ENCODE data around the gene ZSWIM1.
A peak's percentile ranks its signal among the peaks of the same experiment; 100 is the strongest.

ZSWIM1 gene

DNA sequence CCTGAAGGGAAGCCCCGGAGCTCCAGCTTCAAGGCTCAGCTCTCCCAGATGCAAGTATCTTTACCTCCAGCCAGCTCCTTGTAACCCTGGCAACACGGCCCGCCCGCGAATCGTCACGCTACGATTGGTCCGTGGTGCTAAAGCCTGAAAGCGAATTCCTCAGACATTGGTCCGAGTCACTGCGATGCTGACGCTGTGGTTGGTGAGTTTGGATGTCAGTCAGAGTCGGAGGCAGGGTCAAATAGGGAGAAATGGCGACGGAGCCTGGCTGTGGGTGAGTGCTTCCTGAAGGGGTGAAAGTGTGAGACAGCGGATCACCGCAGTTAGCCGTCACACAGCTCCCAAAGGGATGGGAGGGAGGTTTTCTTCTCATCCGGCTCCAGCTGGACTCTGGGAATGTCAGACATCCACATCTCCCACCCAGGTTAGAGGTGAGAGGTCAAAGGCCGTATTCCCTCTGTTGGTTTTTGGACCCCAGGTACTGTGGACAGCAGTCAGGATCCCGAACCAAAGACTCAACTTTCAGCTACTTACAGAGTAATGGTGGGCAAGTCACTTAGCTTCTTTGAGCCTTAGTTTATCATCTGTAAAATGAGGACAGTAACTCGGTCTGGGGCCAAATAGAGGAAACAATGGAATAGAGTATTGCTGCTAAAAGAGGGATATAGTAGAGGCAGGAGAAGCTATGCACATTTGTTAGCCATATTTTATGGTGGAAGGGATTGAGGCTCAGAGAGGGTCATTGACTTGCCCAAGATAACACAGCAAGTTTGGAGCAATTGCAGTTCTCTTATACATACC, at the start of gene ZSWIM1:
ZSWIM1 (plus strand) TSS at position 240 of the 801 bp plus-strand sequence. CDS start 1,366 bp downstream, outside the sequence.
- peak; percentile 98 for DNase-seq (ENCODE audit: low read depth)

GRCh38 chr20:45832619-45833018, 48.4 kb upstream of the ZSWIM1 start:
- no peak for DNase-seq (ENCODE audit: low read depth)

DNA sequence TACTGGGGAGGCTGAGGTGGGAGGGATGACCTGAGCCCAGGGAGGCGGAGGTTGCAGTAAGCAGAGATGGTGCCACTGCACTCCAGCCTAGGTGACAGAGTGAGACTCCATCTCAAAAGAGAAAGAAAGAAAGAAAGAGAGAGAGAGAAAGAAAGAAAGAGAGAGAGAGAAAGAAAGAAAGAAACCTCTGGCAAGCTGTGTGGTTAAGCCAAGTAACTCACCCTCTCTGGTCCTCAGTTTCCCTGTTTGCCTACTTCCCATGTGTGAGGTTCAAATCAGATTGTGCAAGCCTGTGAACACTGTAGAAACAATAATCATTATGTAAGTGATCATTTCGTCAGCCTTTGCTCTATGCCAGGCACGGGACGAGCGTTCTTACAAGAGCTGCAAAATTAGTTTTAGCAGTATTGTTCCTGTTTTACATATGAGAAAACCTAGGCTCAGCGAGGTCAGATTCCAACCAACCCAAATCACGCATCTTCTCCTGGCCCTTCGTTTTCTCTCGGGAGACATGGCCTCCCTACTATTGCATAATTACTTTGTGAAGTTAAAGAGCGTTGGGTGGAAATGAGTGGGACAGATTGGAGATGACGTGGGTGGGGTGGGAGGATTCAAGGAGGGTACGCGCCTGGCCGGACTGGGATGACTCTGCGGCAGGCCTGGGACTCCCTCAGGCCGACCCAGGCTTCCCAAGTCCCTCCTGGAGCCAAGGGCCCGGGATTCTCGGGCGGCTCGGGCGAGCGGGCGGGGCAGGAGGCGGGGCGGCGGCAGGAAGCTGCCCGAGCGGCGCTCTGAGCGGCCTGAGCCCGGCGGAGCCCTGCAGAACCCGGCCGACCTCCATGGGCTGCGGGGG, 47.8 kb upstream of the ZSWIM1 start, which contains the start of gene SNX21:
SNX21 (plus strand) TSS at position 770 of the 853 bp plus-strand sequence. CDS start 121 bp downstream, outside the sequence.
- DNase-seq (ENCODE audit: low read depth), result no peak

DNA sequence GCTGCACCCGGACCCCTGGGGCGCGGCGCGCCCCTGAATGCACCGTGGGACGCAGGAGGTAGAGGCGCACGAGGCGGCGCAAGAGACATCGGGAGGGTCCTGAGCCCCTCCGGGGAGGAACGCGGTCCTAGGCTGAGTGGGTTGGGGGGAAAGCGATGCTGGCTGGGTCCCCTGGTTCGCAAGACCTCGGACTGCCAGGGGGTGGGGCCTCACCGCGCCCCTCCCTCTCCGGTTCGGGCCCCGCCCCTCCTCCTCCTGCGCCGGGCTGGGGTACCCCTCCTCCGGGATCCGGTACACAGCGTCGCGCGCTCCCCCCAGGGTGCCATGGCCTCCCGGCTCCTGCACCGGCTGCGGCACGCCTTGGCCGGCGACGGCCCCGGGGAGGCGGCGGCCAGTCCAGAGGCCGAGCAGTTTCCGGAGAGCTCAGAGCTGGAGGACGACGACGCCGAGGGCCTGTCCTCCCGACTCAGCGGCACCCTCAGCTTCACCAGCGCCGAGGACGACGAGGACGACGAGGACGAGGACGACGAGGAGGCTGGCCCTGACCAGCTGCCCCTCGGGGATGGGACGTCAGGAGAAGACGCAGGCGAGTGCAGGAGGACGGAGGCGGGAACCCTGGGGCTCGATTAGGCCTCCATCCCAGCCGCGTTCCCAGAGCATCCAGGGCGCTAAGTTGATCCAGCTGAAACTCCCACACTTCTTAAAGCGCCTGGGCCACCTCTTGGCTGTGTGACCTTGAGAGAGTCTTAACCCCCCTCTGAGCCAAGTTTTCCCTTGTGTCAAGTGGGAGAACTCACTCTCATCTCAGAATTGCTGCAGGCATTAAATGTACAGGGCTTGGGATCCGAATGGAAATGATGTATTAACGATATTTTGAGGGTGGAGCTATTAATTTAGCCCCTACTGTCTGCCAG, 46.9 kb upstream of the ZSWIM1 start:
- peak; percentile 24 for DNase-seq (ENCODE audit: low read depth)

DNA sequence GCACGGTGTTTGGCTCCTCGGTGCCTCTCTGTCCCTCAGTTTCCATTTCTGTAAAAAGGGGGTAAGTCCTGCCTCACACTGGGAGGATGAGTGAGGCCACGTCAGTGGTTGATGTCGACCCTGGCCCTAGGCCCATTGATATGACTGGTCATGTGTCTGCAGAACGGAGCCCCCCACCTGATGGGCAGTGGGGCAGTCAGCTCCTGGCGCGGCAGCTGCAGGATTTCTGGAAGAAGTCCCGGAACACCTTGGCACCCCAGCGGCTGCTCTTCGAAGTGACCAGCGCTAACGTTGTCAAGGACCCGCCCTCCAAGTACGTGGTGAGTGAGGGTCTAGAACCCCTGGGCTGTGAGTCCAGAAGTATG, 46.2 kb upstream of the ZSWIM1 start:
- no peak for DNase-seq (ENCODE audit: low read depth)

- DNase-seq (ENCODE audit: low read depth), result no peak
Observed at GRCh38 chr20:45835329-45835765, 45.7 kb upstream of the ZSWIM1 start.

GRCh38 chr20:45835825-45836224, 45.2 kb upstream of the ZSWIM1 start:
- no peak for DNase-seq (ENCODE audit: low read depth)

DNA sequence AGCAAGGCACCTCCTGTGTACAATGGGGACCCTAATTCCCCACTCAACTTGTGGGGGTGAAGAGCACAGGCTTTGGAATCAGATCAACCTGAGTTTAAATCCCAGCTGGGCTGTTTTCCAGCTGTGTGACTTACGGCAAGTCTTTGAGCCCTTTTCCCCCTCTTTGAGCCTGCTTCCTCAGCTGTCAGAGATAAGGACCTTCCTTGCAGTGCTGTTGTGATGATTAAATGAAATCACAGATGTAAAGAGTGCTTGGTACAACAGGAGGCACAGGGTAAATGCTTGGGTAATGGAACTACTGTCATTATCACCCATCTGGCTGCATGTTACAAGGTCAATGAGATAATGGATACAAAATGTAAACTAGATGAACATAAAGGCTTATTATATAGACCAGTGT, 44.2 kb upstream of the ZSWIM1 start:
- no peak for DNase-seq (ENCODE audit: low read depth)

- no peak for DNase-seq (ENCODE audit: low read depth)
Observed at GRCh38 chr20:45840700-45841198, 40.3 kb upstream of the ZSWIM1 start.

- no peak for DNase-seq (ENCODE audit: low read depth)
Observed at GRCh38 chr20:45841407-45842129, 39.5 kb upstream of the ZSWIM1 start.

DNA sequence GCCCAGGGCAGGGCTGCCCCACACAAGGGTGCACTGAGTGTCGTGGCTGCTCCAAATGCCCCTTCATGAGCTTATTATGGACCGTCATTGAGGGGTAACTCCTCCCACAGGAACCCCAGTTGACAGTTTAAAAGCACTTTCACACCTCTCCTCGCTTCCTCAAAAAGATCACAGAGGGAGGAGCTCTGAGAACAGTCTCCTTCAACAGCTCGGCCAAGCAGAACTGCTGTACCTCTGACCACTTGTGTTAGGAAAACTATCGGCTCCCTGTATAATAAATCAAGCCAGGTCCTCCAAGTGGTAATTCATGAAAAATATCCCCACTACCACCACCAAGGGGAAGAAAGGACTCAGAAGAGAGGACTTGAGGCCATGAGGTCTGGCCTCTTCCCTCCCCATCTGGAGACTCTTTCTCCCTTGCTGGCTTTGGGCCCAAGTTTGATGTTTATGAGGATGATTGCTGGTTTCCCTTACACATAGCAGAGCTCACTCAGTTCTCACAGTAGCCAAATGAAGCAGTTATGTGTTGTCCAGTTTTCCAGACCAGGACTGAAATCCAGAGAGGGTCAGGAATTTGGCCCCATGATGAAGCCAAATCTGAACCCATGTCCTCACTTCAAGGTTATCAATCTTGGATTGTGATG, 38.7 kb upstream of the ZSWIM1 start:
- no peak for DNase-seq (ENCODE audit: low read depth)

- no peak for DNase-seq (ENCODE audit: low read depth)
Observed at GRCh38 chr20:45843506-45843905, 37.5 kb upstream of the ZSWIM1 start.

GRCh38 chr20:45845452-45845851, 35.6 kb upstream of the ZSWIM1 start:
- no peak for DNase-seq (ENCODE audit: low read depth)

DNA sequence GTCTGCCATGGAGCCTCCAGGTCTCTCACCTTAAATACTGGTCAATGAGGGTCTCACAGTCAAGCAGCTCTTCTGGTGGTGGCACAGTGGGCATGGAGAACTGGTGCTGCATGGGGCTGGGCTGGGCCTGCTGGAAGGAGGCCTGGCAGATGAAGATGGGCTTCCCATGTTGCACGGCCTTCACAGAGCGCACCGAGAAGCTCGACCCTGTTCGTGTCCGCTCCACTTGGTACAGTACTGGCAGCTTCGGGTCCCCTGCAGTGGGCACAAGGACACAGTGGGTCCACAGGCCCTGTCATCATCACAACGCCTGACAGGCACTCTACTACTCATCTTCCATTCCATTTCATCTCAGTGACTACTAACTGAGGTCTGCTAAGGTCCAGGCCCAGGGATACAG, 32.6 kb upstream of the ZSWIM1 start:
- no peak for DNase-seq (ENCODE audit: low read depth)

DNA sequence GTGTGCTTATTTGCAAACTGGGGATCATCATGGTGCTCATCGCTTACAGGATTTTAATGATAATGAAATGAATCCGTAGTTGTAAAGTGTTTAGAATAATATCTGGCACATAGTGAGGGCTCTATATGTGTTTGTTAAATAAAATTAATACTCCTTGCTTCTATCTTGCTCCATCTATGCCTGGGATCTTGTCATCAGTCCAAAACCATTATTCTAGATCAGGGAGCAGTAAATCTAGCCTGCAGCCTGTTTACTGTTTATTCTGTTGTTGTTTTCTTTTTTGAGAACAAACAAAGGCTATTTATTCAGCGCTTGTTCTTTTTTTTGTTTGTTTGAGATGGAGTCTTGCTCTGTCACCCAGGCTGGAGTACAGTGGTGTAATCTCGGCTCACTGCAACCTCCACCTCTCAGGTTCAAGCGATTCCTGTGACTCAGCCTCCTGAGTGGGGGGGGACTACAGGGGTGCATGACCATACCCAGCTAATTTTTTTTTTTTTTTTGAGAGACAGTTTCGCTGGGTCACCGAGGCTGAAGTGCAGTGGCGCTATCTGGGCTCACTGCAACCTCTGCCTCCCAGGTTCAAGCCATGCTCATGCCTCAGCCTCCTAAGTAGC, 32.0 kb upstream of the ZSWIM1 start:
- DNase-seq (ENCODE audit: low read depth), result no peak

GRCh38 chr20:45850238-45850637, 30.8 kb upstream of the ZSWIM1 start:
- no peak for DNase-seq (ENCODE audit: low read depth)

DNA sequence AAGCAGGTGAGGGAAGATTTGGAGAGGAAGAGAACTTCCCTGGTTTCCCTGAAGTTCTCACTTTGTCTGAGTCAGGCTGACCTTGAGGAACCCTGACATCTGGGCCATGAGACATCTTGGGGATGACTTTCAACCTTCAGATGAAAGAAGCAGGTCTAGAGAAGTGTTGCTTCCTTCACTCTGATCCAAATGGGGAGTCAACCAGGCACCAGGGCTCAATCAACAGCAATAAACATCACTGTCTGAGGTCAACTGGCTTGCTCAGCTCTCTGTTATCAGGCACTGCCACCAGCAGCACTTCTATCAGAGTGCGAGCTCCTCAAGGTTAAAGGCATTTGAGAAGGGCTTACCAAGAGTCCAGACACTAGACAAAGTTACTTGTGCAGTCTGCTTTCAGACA, 30.1 kb upstream of the ZSWIM1 start:
- DNase-seq (ENCODE audit: low read depth), result no peak

DNA sequence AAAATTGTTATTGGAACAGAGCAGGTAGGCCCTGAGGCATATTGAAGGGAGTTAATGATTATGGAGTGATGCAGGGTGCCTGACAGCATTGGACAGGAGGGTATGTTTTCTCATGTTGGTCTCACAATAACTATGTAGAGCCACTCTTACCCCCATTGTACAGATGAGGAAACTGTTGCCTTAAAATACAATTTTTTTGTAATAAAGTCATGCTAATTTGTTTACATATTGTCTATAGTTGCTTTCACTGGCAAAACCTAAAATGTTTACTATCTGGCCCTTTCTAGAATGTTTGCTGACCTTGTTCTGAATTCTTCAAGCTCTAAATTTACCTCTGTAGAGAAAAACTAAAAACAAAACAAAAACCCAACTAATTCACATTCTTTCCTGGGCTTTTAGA, 29.5 kb upstream of the ZSWIM1 start:
- no peak for DNase-seq (ENCODE audit: low read depth)

DNA sequence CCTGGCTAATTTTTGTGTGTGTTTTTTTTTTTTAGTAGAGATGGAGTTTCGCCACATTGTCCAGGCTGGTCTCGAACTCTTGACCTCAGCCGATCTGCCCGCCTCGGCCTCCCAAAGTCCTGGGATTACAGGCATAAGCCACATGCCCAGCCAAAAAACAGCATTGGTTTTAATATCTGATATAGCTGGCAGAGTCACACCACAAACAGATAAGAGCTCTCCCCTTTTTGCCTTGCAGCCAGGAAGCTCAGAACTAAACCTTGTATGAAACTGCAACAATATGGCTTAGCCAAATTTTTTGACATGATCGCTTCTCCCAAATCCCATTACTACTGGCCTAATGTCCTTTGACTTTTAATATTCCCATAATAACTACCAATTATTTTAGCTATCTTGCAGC, 28.7 kb upstream of the ZSWIM1 start:
- no peak for DNase-seq (ENCODE audit: low read depth)

DNA sequence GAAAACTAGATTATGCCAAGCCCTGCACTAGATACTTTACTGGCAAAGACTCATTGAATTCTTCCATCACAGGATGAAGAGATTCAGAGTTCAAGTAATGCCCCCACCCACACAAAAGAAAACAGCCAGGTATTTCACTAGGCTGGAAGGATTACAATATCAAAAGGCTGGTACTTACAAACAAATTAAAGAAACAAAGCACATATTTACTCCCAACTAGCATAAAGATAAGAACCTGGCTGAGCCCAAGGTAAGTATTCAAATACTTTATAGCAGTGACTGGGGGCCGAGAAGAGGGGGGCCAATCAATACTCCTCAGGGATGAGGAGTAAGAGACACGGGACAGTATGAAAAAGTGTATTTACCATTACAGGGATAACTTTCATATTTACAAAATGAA, 27.5 kb upstream of the ZSWIM1 start:
- no peak for DNase-seq (ENCODE audit: low read depth)
